Activated T-helper 17 cell treated with anti-CD3 and anti-CD28 coated beads, Interleukin-2, amount 50 U/mL, for 72 hours (primary cell): ENCODE data around the gene MAPRE2. TPM values are rescaled to one million over a fixed set of nuclear protein-coding genes. Genes with fewer than 3 reads are reported as not detected.
A peak's percentile ranks its signal among the peaks of the same experiment; 100 is the strongest.
"Not testable (repeated sequence)": the region's sequence is repeated elsewhere in the genome, so short reads cannot be mapped to it uniquely, and the experiment has no call there.

Experiments
- ATAC-seq: fragments of 150-1000 bp; cut with Tn5 transposase; replicated peaks from 2 replicates; pipeline ENCODE4 v1.10.0; 2021; ENCODE audit warnings: mild to moderate bottlenecking, moderate library complexity
- H3K27ac Mint-ChIP-seq: one replicate; pipeline ENCODE4 v1.8.0; 2022; ENCODE audit warnings: mixed read lengths
- H3K27me3 Mint-ChIP-seq: one replicate; pipeline ENCODE4 v1.8.0; 2022; ENCODE audit warnings: mixed read lengths
- H3K36me3 Mint-ChIP-seq: one replicate; pipeline ENCODE4 v1.8.0; 2022; ENCODE audit warnings: low read depth, mild to moderate bottlenecking, mixed read lengths
- H3K4me1 Mint-ChIP-seq: one replicate; pipeline ENCODE4 v1.8.0; 2022; ENCODE audit warnings: mixed read lengths
- H3K4me3 Mint-ChIP-seq: one replicate; pipeline ENCODE4 v1.8.0; 2022; ENCODE audit warnings: mild to moderate bottlenecking, mixed read lengths
- H3K9me3 Mint-ChIP-seq: one replicate; pipeline ENCODE4 v1.8.0; 2022; ENCODE audit warnings: mixed read lengths
- total RNA-seq, 2 donors: library from RNA; stranded (reverse); gene quantifications; one replicate each; pipeline ENCODE4 v1.2.3, GENCODE V29; 2022

MAPRE2 gene
- total RNA-seq, 2 donors from 2014 or later, result 31.6 to 32.5 TPM

DNA sequence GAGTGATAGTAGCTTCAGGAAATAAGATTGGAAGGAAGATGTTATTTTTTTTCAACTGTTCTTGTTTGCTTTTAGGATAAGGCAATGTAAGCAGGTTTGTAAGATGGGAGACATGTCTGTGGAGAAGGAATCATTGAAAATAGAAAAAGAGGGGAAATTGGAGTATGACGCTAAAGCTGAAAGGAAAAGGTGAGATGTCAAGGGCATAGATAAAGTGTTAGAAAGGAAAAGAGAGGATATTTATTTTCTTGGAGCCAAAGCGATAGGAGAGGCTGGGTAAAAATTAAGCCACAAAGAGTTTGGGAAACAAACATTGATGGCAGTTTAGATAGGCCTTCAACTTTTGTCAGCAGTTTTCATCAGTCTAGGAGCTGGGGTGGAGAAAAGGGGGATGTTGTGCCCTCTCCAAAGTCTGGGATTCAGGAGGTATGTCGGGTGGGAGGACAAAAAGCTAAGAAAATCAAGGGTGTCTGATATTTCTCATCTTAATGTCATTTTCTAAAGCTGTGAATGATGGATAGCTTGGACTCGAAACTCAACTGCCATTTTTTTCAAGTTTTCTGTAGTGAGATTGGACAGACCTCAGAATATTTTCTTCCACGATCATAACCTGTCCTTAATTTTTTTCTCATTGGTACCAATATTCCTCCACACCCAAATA lies 63.3 kb downstream of the MAPRE2 start:
- no peak overlapping the region for H3K27ac Mint-ChIP-seq
- ATAC-seq, result no peak
- H3K9me3 Mint-ChIP-seq, result no peaks in the 10 kb centered on the region
- H3K36me3 Mint-ChIP-seq, result peaks cover 17% of the 10 kb centered on the region
- peaks cover 19% of the 10 kb centered on the region for H3K4me1 Mint-ChIP-seq
- no peak overlapping the region for H3K4me3 Mint-ChIP-seq
- no peaks in the 10 kb centered on the region for H3K27me3 Mint-ChIP-seq

DNA sequence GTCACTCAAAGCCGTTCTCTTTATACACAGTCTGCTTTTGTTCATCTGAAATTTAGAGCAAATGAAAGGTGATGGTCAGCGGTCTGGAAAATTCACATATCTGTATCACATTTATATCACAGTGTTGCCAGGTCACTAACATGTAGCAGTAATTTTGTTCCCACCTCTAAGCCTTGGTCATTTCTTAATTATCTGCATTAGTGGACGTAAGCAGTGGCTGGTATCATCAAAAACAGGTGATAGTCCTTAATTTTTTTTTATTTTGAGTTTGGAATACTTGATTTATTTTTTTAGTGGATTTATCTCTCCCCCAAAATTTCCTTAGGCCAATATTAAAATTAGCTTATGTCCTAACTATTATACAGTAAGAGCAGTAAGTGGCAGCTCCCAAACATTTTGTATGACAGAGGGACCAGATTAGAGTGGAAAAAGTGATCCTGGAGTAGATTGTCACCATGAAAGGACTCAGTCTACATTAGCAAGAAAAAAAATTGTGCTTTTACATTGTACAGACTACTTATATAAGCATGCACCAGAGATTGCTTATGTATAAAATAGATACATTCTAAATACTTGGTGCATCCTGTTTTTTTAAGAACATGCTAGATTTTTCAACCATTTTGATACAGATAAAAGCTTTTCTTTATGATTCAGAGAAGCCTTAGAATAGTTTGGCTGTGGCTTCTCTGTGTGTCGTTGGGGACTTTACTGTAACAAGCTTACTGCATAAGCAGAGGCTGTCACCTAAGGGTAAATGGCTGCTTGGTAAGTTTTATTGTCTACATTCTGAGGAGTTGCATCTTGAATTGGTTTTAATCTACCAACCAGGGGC lies 65.0 kb downstream of the MAPRE2 start:
- Mint-ChIP-seq H3K27ac (peak overlapping the region; percentile 15), H3K36me3 (peaks cover 22% of the 10 kb centered on the region), H3K9me3 (no peaks in the 10 kb centered on the region), H3K4me3 (no peak overlapping the region), H3K4me1 (peaks cover 19% of the 10 kb centered on the region), H3K27me3 (no peaks in the 10 kb centered on the region)
- peak; percentile 46 for ATAC-seq

DNA sequence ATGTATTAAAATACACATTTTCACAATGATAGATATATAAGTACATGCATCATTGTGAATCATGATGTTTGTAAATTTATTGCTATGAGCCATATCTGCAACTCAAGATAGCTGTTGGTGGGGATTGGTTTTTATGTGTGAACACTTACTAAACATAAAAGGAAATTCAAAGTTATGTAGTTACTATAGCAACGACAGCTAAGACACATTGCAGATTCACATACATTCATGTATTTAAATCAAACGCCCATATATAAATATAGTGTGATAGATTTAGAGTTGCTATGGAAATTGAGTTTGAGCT lies 65.6 kb downstream of the MAPRE2 start:
- Mint-ChIP-seq H3K9me3 (no peaks in the 10 kb centered on the region), H3K4me1 (peaks cover 19% of the 10 kb centered on the region), H3K27me3 (no peaks in the 10 kb centered on the region), H3K36me3 (peaks cover 23% of the 10 kb centered on the region), H3K27ac (peak overlapping the region; percentile 15), H3K4me3 (no peak overlapping the region)
- peak; percentile 52 for ATAC-seq

DNA sequence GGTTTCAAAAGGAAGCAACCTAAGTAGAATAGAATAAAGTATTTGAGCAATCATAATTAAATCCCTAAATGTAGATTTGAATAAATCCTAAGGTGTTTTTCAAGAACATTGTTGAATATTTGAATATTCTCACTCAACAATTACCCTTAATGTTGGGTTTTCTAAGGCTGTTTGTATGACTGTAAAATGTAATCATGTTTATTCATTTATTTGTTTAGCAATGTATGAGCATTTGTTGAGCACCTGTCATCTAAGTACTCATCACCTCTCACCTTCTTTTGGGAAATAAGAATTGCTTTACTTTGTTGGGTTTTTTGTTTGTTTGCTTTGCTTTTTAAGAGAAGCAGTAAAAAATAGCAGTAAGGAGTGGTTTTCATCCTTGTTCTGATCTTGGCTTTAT lies 66.0 kb downstream of the MAPRE2 start:
- Mint-ChIP-seq H3K27ac (no peak overlapping the region), H3K27me3 (no peaks in the 10 kb centered on the region), H3K4me1 (peaks cover 19% of the 10 kb centered on the region), H3K36me3 (peaks cover 26% of the 10 kb centered on the region), H3K9me3 (no peaks in the 10 kb centered on the region), H3K4me3 (no peak overlapping the region)
- no peak for ATAC-seq

DNA sequence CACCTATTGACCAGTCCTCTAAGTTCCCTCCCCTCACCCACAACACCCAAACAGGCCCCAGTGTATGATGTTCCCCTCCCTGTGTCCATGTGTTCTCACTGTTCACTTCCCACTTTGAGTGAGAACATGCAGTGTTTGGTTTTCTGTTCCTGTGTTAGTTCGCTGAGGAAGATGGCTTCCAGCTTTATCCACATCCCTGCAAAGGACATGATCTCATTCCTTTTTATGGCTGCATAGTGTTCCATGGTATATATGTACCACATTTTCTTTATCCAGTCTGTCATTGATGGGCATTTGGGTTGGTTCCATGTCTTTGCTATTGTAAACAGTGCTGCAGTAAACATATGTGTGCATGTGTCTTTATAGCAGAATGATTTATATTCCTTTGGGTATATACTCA lies 66.9 kb downstream of the MAPRE2 start:
- not testable (repeated sequence) for H3K9me3 Mint-ChIP-seq, H3K27me3 Mint-ChIP-seq, H3K4me3 Mint-ChIP-seq, H3K27ac Mint-ChIP-seq, ATAC-seq
- Mint-ChIP-seq H3K4me1 (peaks cover 19% of the 10 kb centered on the region), H3K36me3 (peaks cover 30% of the 10 kb centered on the region)

DNA sequence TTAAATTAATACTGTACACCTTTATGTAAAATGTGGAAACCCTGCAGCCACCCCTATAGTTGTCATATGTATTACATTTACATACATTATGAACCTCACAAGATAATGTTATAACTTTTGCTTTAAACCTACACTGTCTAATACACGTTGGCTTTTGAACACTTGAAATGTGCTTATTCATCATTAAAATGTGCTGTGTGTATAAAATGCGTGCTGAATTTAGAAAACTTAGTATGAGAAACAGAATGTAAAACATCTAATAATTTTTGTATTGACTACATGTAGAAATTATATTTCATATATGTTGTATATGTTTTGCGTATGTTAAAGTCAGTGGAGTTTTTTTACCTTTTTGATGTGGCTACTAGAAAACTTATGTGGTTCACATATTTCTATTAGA lies 68.8 kb downstream of the MAPRE2 start:
- no peak overlapping the region for H3K4me3 Mint-ChIP-seq
- no peak overlapping the region for H3K27ac Mint-ChIP-seq
- H3K27me3 Mint-ChIP-seq, result no peaks in the 10 kb centered on the region
- no peak for ATAC-seq
- peaks cover 19% of the 10 kb centered on the region for H3K4me1 Mint-ChIP-seq
- no peaks in the 10 kb centered on the region for H3K9me3 Mint-ChIP-seq
- peaks cover 30% of the 10 kb centered on the region for H3K36me3 Mint-ChIP-seq

DNA sequence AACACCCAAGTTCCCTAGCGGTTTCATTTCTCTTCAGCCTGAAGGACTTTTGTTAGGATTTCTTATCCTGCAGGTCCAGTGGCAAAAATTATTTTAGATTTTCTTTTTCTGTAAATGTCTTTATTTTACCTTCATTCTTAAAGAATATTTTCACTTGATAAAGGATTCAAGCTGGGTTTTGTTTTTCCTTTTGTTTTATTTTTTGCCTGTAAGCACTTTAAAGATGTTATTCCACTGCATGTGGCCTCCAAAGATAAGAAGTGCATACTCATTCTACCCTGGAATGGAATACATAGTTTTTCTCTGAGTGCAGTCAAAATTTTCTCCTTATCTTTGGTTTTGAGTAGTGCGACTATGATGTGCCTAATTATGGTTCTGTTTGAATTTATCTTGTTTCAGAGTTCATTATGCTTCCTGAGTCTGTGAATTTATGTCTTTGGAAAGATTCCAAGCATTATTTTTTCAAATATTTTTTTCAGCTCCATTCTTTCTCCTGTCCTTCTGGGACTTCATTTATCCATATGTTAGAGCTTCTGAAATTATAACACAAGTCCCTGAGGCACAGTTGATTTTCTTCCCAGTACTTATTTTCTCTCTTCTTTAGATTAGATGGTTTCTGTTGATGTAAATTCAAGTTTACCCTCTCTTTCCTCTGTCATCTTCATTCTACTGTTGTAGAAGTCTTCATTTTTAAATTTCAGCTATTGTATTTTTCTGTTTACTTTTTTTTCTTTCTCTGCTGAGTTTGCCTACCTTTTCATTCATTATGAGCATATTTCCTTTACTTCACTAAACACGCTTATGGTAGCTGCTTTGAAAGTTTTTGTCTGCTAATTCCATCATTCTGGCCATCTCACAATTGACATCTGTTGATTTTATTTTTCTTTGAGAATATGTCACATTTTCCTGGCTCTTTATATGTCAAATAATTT lies 69.6 kb downstream of the MAPRE2 start:
- Mint-ChIP-seq H3K4me3 (no peak overlapping the region), H3K4me1 (peaks cover 19% of the 10 kb centered on the region), H3K9me3 (no peaks in the 10 kb centered on the region), H3K27me3 (no peaks in the 10 kb centered on the region), H3K27ac (no peak overlapping the region), H3K36me3 (peaks cover 30% of the 10 kb centered on the region)
- no peak for ATAC-seq

DNA sequence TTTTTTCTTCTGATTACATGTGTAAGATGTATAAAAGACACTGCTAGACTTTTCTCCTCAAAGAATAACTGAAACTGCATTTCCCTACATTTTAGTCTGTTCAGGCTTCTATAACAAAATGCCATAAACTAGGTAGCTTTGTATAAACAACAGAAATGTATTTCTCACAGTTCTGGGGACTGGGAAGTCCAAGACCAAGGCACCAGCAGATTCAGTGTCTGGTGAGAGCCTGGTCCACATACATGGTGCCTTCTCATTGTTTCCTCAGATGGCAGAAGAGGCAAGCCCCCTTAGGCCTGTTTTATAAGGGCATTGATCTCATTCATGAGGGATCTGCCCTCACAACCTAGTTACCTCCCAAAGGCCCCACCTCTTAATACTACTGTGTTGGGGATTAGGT lies 71.5 kb downstream of the MAPRE2 start:
- H3K9me3 Mint-ChIP-seq, result no peaks in the 10 kb centered on the region
- no peak for ATAC-seq
- no peak overlapping the region for H3K27ac Mint-ChIP-seq
- H3K4me3 Mint-ChIP-seq, result no peak overlapping the region
- no peaks in the 10 kb centered on the region for H3K27me3 Mint-ChIP-seq
- H3K36me3 Mint-ChIP-seq, result peaks cover 28% of the 10 kb centered on the region
- H3K4me1 Mint-ChIP-seq, result peaks cover 12% of the 10 kb centered on the region

DNA sequence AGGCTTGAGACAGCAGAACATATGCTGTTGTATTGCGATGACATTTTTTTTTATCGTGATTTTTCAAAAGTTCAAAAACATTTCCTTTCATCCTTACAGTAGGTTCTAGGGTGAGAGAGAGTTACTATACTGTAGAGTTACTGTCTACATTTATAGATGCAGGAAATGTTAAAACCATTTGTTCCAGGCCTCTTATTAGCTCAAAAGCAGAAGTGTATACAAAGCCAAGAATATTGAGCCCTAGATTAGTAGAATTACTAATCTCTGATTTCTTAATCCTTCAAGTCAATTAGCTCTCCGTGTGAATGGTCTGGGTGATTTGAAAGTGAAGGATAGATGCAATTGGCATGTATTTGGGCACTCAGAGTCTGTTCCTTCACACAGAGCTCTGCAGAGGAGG lies 73.1 kb downstream of the MAPRE2 start:
- ATAC-seq, result no peak
- H3K4me1 Mint-ChIP-seq, result peaks cover 7% of the 10 kb centered on the region
- H3K27me3 Mint-ChIP-seq, result no peaks in the 10 kb centered on the region
- H3K36me3 Mint-ChIP-seq, result peaks cover 14% of the 10 kb centered on the region
- no peak overlapping the region for H3K4me3 Mint-ChIP-seq
- H3K27ac Mint-ChIP-seq, result no peak overlapping the region
- H3K9me3 Mint-ChIP-seq, result no peaks in the 10 kb centered on the region

DNA sequence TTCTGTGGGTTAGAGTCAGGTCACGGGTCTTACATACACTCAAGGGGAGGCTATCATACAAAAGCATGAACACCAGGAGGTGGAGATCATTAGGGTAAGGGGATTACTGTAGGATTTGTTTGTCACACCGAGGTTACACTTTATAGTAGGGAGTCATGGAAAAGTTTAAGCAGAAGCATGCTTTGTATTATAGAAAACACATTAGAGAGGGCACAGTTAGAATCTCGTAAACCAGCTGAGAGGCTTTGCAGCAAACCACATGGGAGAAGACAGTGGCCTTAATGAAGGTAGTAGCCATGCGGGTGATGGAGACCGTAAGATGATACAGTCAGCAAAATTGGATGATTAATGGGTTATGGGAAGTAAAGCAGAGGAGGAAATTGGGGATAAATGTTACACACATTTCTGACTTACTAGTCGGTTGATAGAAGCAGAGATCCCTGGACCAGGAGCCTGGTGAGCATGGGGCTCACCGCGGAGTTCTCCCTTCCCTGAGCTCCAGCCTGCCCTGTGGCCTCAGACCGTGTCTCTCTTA lies 75.6 kb downstream of the MAPRE2 start:
- ATAC-seq, result no peak
- Mint-ChIP-seq H3K4me1 (peaks cover 9% of the 10 kb centered on the region), H3K9me3 (no peaks in the 10 kb centered on the region), H3K4me3 (no peak overlapping the region), H3K27ac (no peak overlapping the region), H3K36me3 (peaks cover 7% of the 10 kb centered on the region), H3K27me3 (no peaks in the 10 kb centered on the region)

DNA sequence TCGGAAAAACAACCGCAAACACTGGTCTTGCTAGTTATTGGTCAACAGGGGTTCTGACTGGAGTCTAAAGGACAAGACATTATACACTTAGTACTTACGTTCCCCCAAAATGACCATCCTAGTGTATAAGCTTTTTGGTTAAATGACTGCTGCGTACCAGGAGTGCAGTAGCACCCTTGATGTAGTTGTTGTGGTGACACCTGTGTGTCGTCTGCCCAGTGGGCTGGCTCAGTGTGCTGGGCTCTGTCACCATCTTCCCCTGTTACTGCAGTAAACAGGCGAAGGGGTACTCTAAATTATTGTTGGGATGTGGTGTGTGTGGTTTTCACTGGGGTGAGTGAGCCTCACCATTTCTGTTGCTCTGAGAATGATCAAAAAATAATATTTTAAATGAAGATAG lies 76.2 kb downstream of the MAPRE2 start:
- Mint-ChIP-seq H3K27me3 (no peaks in the 10 kb centered on the region), H3K4me3 (no peak overlapping the region), H3K36me3 (peaks cover 2% of the 10 kb centered on the region), H3K9me3 (no peaks in the 10 kb centered on the region), H3K27ac (no peak overlapping the region), H3K4me1 (peaks cover 9% of the 10 kb centered on the region)
- no peak for ATAC-seq

DNA sequence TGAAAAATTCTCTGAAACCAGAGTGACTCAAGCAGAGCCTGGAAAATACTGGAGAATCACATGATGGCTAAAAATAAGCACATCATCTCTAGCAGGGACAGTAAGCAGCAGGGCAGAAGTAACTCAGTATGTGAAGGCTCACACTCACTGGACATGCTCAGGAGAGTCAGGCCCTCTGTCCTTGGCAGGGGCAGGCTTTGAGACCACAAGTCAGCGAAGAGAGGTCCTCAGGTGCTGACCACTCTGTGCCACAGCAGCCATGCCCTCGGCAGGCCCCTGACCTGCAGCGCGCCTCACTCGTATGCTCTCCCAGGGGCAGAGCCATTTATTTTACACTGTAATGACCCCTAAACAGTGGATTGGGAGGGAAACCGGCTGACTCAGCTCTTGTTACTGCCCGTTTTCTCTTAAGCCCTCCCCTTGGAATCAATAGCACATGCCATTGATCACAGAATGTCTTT lies 76.8 kb downstream of the MAPRE2 start:
- Mint-ChIP-seq H3K9me3 (no peaks in the 10 kb centered on the region), H3K27me3 (no peaks in the 10 kb centered on the region), H3K36me3 (peaks cover 1% of the 10 kb centered on the region), H3K4me3 (no peak overlapping the region), H3K27ac (peak overlapping the region; percentile 42), H3K4me1 (peaks cover 10% of the 10 kb centered on the region)
- no peak for ATAC-seq

DNA sequence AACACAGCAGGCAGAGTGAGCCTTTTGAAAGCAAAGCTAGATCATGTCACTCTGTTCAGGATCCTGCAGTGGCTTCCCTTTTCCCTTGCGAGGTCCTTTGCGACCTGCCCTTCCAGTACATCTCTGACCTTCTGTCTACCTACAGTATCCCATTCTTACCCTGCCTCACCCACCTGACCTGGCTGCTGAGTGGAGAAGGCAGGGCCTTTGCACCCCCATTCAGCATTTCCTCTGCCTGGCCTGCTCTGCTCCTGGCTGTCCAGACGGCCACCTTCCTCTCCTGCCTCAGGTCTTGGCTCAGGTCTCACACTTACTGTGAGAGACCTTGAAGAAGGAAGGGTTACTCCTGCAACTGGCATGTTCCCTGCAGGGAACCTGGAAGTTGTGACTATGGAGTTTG lies 77.4 kb downstream of the MAPRE2 start:
- Mint-ChIP-seq H3K4me3 (no peak overlapping the region), H3K9me3 (no peaks in the 10 kb centered on the region), H3K27me3 (no peaks in the 10 kb centered on the region), H3K4me1 (peaks cover 14% of the 10 kb centered on the region), H3K27ac (peak overlapping the region; percentile 42), H3K36me3 (peaks cover 5% of the 10 kb centered on the region)
- ATAC-seq, result no peak

DNA sequence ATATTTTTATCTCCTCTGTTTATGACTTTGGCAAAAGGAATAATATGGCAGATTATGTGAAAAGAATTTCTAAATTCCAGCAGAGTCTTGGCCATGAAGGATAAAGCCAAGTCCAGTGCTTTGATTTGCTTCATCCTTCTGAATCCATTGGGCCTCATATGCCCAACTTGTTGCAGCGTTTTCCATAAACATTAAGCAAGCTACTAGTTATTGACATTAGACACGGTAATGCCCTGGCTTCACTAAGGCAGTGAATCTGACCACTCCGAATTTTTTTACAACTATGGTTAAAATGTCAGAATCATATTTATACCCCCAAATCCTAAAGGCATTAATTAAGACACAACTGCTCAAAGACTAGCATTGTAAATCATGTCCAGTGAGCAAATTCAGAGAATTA lies 79.8 kb downstream of the MAPRE2 start:
- H3K4me3 Mint-ChIP-seq, result no peak overlapping the region
- no peak overlapping the region for H3K27ac Mint-ChIP-seq
- ATAC-seq, result no peak
- H3K27me3 Mint-ChIP-seq, result no peaks in the 10 kb centered on the region
- H3K9me3 Mint-ChIP-seq, result no peaks in the 10 kb centered on the region
- peaks cover 14% of the 10 kb centered on the region for H3K4me1 Mint-ChIP-seq
- H3K36me3 Mint-ChIP-seq, result peaks cover 5% of the 10 kb centered on the region
